CD4-positive, alpha-beta T cell treated with Interleukin-15 for 1 hour (primary cell): ENCODE measurements around the gene DDX23.
"Not testable (repeated sequence)": the region's sequence is repeated elsewhere in the genome, so short reads cannot be mapped to it uniquely, and the experiment has no call there.

Experiments
- DNase-seq: peaks from one replicate; pipeline ENCODE4 v3.0.0-alpha.2; 2020

Gene DDX23

GRCh38 chr12:48851883-48852733 lies at the start of gene DDX23:
TSS of gene DDX23 (minus strand) at chr12:48852163. CDS start at chr12:48845782, 6,381 bp downstream.
- DNase-seq, result peak; percentile 97

GRCh38 chr12:48901278-48901677 lies 49.3 kb upstream of the DDX23 start:
- DNase-seq, result no peak

GRCh38 chr12:48899651-48900050 lies 47.7 kb upstream of the DDX23 start:
- no peak for DNase-seq

GRCh38 chr12:48894271-48894670 lies 42.3 kb upstream of the DDX23 start:
- DNase-seq, result no peak

GRCh38 chr12:48890657-48891418 lies 38.9 kb upstream of the DDX23 start:
- peak; percentile 66 for DNase-seq

GRCh38 chr12:48889679-48890078 lies 37.7 kb upstream of the DDX23 start:
- DNase-seq, result no peak

- DNase-seq, result no peak
Observed at GRCh38 chr12:48883305-48884161, 31.6 kb upstream of the DDX23 start.

GRCh38 chr12:48882972-48883304 lies 31.0 kb upstream of the DDX23 start:
- DNase-seq, result no peak

GRCh38 chr12:48882315-48882687 lies 30.3 kb upstream of the DDX23 start:
- no peak for DNase-seq

GRCh38 chr12:48881686-48882314 lies 29.8 kb upstream of the DDX23 start:
- DNase-seq, result no peak

- DNase-seq, result no peak
Observed at GRCh38 chr12:48880647-48881046, 28.7 kb upstream of the DDX23 start.

GRCh38 chr12:48878548-48878947 lies 26.6 kb upstream of the DDX23 start:
- DNase-seq, result no peak

GRCh38 chr12:48875944-48876515 lies 24.1 kb upstream of the DDX23 start:
- no peak for DNase-seq

- DNase-seq, result not testable (repeated sequence)
Observed at GRCh38 chr12:48873534-48873933, 21.6 kb upstream of the DDX23 start.

- no peak for DNase-seq
Observed at GRCh38 chr12:48873096-48873495, 21.1 kb upstream of the DDX23 start.

- no peak for DNase-seq
Observed at GRCh38 chr12:48869191-48869590, 17.2 kb upstream of the DDX23 start.

- DNase-seq, result no peak
Observed at GRCh38 chr12:48868451-48868850, 16.5 kb upstream of the DDX23 start.

GRCh38 chr12:48866052-48866711 lies 14.2 kb upstream of the DDX23 start:
- no peak for DNase-seq

GRCh38 chr12:48865281-48866051 lies 13.5 kb upstream of the DDX23 start, which contains the start of gene RND1:
TSS of gene RND1 (minus strand) at chr12:48865870. CDS start at chr12:48865767, 103 bp downstream.
- DNase-seq, result peak; percentile 89

- no peak for DNase-seq
Observed at GRCh38 chr12:48863291-48863690, 11.3 kb upstream of the DDX23 start.

- DNase-seq, result no peak
Observed at GRCh38 chr12:48862760-48863159, 10.8 kb upstream of the DDX23 start.
